ENCODE results near the gene MTHFSD.

MTHFSD gene

GRCh38 chr16:86597880-86598606 is 43.0 kb upstream of the MTHFSD start:
- Mint-ChIP-seq H3K9me3 (peaks cover 2% of the 10 kb centered on the region), H3K36me3 (ENCODE audit: low read depth) (peaks cover 4% of the 10 kb centered on the region), H3K27ac (peak overlapping the region; percentile 71 to 84 (median 77)), H3K4me1 (peaks cover 43% of the 10 kb centered on the region), H3K4me3 (peak overlapping the region in 2 of 3 experiments; percentile 21 to 40), H3K27me3 (ENCODE audit: low read depth) (peaks cover 81% of the 10 kb centered on the region)
- TF ChIP-seq CTCF (IDR thresholded peaks at IDR 0.05; ENCODE audit: unreplicated experiment in 3 of 3): no peak

GRCh38 chr16:86597126-86597879 is 42.3 kb upstream of the MTHFSD start:
- Mint-ChIP-seq H3K27me3 (ENCODE audit: low read depth) (peaks cover 79% of the 10 kb centered on the region), H3K36me3 (ENCODE audit: low read depth) (peaks cover 4% of the 10 kb centered on the region), H3K4me3 (peak overlapping the region in 1 of 3 experiments; percentile 40), H3K9me3 (peaks cover 2% of the 10 kb centered on the region), H3K4me1 (peaks cover 44% of the 10 kb centered on the region), H3K27ac (peak overlapping the region in 2 of 3 experiments; percentile 77 to 84)
- no peak for TF ChIP-seq CTCF (IDR thresholded peaks at IDR 0.05; ENCODE audit: unreplicated experiment in 3 of 3)

- no peak for TF ChIP-seq CTCF (IDR thresholded peaks at IDR 0.05; ENCODE audit: unreplicated experiment in 3 of 3)
- H3K4me1 Mint-ChIP-seq: peaks cover 40% of the 10 kb centered on the region
- no peak overlapping the region for H3K4me3 Mint-ChIP-seq
- H3K36me3 Mint-ChIP-seq (ENCODE audit: low read depth): peaks cover 5% of the 10 kb centered on the region
- H3K9me3 Mint-ChIP-seq: peaks cover 2% of the 10 kb centered on the region
- no peak overlapping the region for H3K27ac Mint-ChIP-seq
- peaks cover 83% of the 10 kb centered on the region for H3K27me3 Mint-ChIP-seq (ENCODE audit: low read depth)
Observed at GRCh38 chr16:86595983-86596605, 41.1 kb upstream of the MTHFSD start.

GRCh38 chr16:86594721-86595120 is 39.7 kb upstream of the MTHFSD start:
- peaks cover 76% of the 10 kb centered on the region for H3K27me3 Mint-ChIP-seq (ENCODE audit: low read depth)
- no peak for TF ChIP-seq CTCF (IDR thresholded peaks at IDR 0.05; ENCODE audit: unreplicated experiment in 3 of 3)
- peaks cover 6% of the 10 kb centered on the region for H3K36me3 Mint-ChIP-seq (ENCODE audit: low read depth)
- H3K4me1 Mint-ChIP-seq: peaks cover 40% of the 10 kb centered on the region
- peak overlapping the region; percentile 34 to 94 (median 79) for H3K27ac Mint-ChIP-seq
- peaks cover 2% of the 10 kb centered on the region for H3K9me3 Mint-ChIP-seq
- peak overlapping the region in 1 of 3 experiments; percentile 50 for H3K4me3 Mint-ChIP-seq

DNA sequence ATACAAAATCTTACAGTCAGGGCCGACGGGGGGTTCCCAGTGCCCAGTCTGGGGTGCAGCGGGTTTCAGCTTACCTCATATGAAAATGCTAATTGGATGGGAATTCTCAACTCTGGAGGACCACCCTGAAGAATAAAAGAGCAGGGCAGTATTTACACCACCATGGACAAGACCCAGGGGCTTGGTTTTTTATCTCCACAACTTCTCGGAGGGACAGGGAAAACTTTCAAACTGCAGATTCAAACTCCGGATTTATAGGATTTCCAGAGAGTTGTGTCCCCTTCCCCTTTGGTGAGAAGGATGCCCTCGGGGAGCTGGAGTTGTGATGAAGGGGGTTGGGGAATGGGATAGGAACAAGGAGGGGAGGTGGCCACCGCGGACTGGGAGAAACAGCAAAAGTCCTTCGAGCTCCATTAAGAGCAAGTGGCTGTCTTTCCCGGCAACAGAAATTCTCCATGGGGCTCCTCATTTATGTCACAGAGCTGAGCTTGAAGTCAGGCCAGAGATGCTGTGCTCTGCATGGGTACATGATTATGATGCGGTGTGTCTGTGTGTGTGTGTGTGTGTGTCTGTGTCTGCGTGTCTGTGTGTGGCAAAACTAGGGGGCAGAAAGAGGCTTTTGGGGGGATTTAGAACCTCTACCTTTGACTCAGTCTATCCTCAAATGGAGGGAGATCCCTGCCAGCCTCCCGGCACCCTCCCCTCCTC is 39.0 kb upstream of the MTHFSD start:
- Mint-ChIP-seq H3K27me3 (ENCODE audit: low read depth) (peaks cover 76% of the 10 kb centered on the region), H3K4me1 (peaks cover 36% of the 10 kb centered on the region), H3K9me3 (peaks cover 2% of the 10 kb centered on the region), H3K27ac (peak overlapping the region; percentile 34 to 94 (median 79)), H3K36me3 (ENCODE audit: low read depth) (peaks cover 6% of the 10 kb centered on the region), H3K4me3 (peak overlapping the region in 2 of 3 experiments; percentile 45 to 50)
- TF ChIP-seq CTCF (IDR thresholded peaks at IDR 0.05; ENCODE audit: unreplicated experiment in 3 of 3): no peak

All from nephron (organoid).